ENCODE data around the gene FAM216B. TPM values are rescaled to one million over a fixed set of nuclear protein-coding genes. Genes with fewer than 3 reads are reported as not detected.

The FAM216B gene
- total RNA-seq = not detected

- Mint-ChIP-seq H3K27ac (no peak within 1 kb of the TSS), H3K27me3 (peaks cover 12 to 14% of the 10 kb centered on the region in 2 donors), H3K4me3 (no peak within 1 kb of the TSS), H3K9me3 (no peaks in the 10 kb centered on the region), H3K36me3 (no peaks in the 10 kb centered on the region), H3K4me1 (ENCODE audit: low read depth in 2 of 2) (no peaks in the 10 kb centered on the region)
- DNase-seq (ENCODE audit: low spot score) (no peak), ATAC-seq (no peak)
These were observed at the start of gene FAM216B for GRCh38 chr13:42781352-42781751. FAM216B (plus strand) TSS chr13:42781584; CDS start chr13:42784068, 2,484 bp downstream.

- no peaks in the 10 kb centered on the region for H3K4me1 Mint-ChIP-seq (ENCODE audit: low read depth in 2 of 2)
- H3K27ac Mint-ChIP-seq = no peak overlapping the region
- no peak for DNase-seq (ENCODE audit: low spot score)
- H3K4me3 Mint-ChIP-seq = no peak overlapping the region
- H3K36me3 Mint-ChIP-seq = no peaks in the 10 kb centered on the region
- peaks cover 5 to 7% of the 10 kb centered on the region in 2 donors for H3K27me3 Mint-ChIP-seq
- ATAC-seq = no peak
- no peaks in the 10 kb centered on the region for H3K9me3 Mint-ChIP-seq
These were observed 49.3 kb upstream of the FAM216B start for GRCh38 chr13:42732073-42732472.

- peaks cover 5 to 11% of the 10 kb centered on the region in 2 donors for H3K27me3 Mint-ChIP-seq
- no peak overlapping the region for H3K4me3 Mint-ChIP-seq
- H3K4me1 Mint-ChIP-seq (ENCODE audit: low read depth in 2 of 2) = no peaks in the 10 kb centered on the region
- ATAC-seq (no peak), DNase-seq (ENCODE audit: low spot score) (no peak)
- H3K9me3 Mint-ChIP-seq = no peaks in the 10 kb centered on the region
- no peaks in the 10 kb centered on the region for H3K36me3 Mint-ChIP-seq
- H3K27ac Mint-ChIP-seq = no peak overlapping the region
These were observed 48.3 kb upstream of the FAM216B start for GRCh38 chr13:42733046-42733445.

GRCh38 chr13:42735010-42735409 lies 46.4 kb upstream of the FAM216B start:
- no peaks in the 10 kb centered on the region for H3K9me3 Mint-ChIP-seq
- H3K27ac Mint-ChIP-seq = no peak overlapping the region
- peaks cover 2 to 7% of the 10 kb centered on the region in 2 donors for H3K27me3 Mint-ChIP-seq
- no peak for DNase-seq (ENCODE audit: low spot score)
- no peak for ATAC-seq
- H3K4me3 Mint-ChIP-seq = no peak overlapping the region
- H3K36me3 Mint-ChIP-seq = no peaks in the 10 kb centered on the region
- H3K4me1 Mint-ChIP-seq (ENCODE audit: low read depth in 2 of 2) = no peaks in the 10 kb centered on the region

GRCh38 chr13:42740753-42741152 lies 40.6 kb upstream of the FAM216B start:
- no peak for ATAC-seq
- Mint-ChIP-seq H3K9me3 (no peaks in the 10 kb centered on the region), H3K27ac (no peak overlapping the region), H3K4me1 (ENCODE audit: low read depth in 2 of 2) (no peaks in the 10 kb centered on the region), H3K27me3 (peaks cover 2 to 7% of the 10 kb centered on the region in 2 donors), H3K4me3 (no peak overlapping the region), H3K36me3 (no peaks in the 10 kb centered on the region)
- DNase-seq (ENCODE audit: low spot score) = no peak

- Mint-ChIP-seq H3K27me3 (peaks cover 0 to 7% of the 10 kb centered on the region in 2 donors), H3K4me3 (no peak overlapping the region), H3K4me1 (ENCODE audit: low read depth in 2 of 2) (no peaks in the 10 kb centered on the region), H3K27ac (no peak overlapping the region), H3K36me3 (no peaks in the 10 kb centered on the region), H3K9me3 (no peaks in the 10 kb centered on the region)
- ATAC-seq = no peak
- no peak for DNase-seq (ENCODE audit: low spot score)
These were observed 39.5 kb upstream of the FAM216B start for GRCh38 chr13:42741914-42742313.

- DNase-seq (ENCODE audit: low spot score) (no peak), ATAC-seq (no peak)
- Mint-ChIP-seq H3K4me1 (ENCODE audit: low read depth in 2 of 2) (peaks cover 0 to 3% of the 10 kb centered on the region in 2 donors), H3K9me3 (no peaks in the 10 kb centered on the region), H3K36me3 (no peaks in the 10 kb centered on the region), H3K27me3 (peaks cover 3 to 19% of the 10 kb centered on the region in 2 donors), H3K4me3 (no peak overlapping the region), H3K27ac (no peak overlapping the region)
These were observed 35.7 kb upstream of the FAM216B start for GRCh38 chr13:42745655-42746054.

- Mint-ChIP-seq H3K4me1 (ENCODE audit: low read depth in 2 of 2) (peaks cover 0 to 3% of the 10 kb centered on the region in 2 donors), H3K36me3 (no peaks in the 10 kb centered on the region), H3K9me3 (no peaks in the 10 kb centered on the region), H3K4me3 (no peak overlapping the region), H3K27ac (no peak overlapping the region), H3K27me3 (peaks cover 3 to 19% of the 10 kb centered on the region in 2 donors)
- no peak for DNase-seq (ENCODE audit: low spot score)
- no peak for ATAC-seq
These were observed 34.5 kb upstream of the FAM216B start for GRCh38 chr13:42746866-42747265.

- H3K9me3 Mint-ChIP-seq = no peaks in the 10 kb centered on the region
- no peaks in the 10 kb centered on the region for H3K36me3 Mint-ChIP-seq
- H3K27me3 Mint-ChIP-seq = peaks cover 3 to 19% of the 10 kb centered on the region in 2 donors
- no peak overlapping the region for H3K27ac Mint-ChIP-seq
- H3K4me3 Mint-ChIP-seq = no peak overlapping the region
- peaks cover 0 to 3% of the 10 kb centered on the region in 2 donors for H3K4me1 Mint-ChIP-seq (ENCODE audit: low read depth in 2 of 2)
- DNase-seq (ENCODE audit: low spot score) (no peak), ATAC-seq (no peak)
These were observed 33.9 kb upstream of the FAM216B start for GRCh38 chr13:42747399-42747873.

- no peak for ATAC-seq
- no peaks in the 10 kb centered on the region for H3K9me3 Mint-ChIP-seq
- peaks cover 0 to 3% of the 10 kb centered on the region in 2 donors for H3K4me1 Mint-ChIP-seq (ENCODE audit: low read depth in 2 of 2)
- no peak overlapping the region for H3K27ac Mint-ChIP-seq
- no peak for DNase-seq (ENCODE audit: low spot score)
- peaks cover 3 to 19% of the 10 kb centered on the region in 2 donors for H3K27me3 Mint-ChIP-seq
- no peaks in the 10 kb centered on the region for H3K36me3 Mint-ChIP-seq
- H3K4me3 Mint-ChIP-seq = no peak overlapping the region
These were observed 30.6 kb upstream of the FAM216B start for GRCh38 chr13:42750794-42751193.

- Mint-ChIP-seq H3K27me3 (peaks cover 5 to 23% of the 10 kb centered on the region in 2 donors), H3K4me3 (no peak overlapping the region), H3K4me1 (ENCODE audit: low read depth in 2 of 2) (peaks cover 0 to 3% of the 10 kb centered on the region in 2 donors), H3K36me3 (no peaks in the 10 kb centered on the region), H3K27ac (no peak overlapping the region), H3K9me3 (no peaks in the 10 kb centered on the region)
- DNase-seq (ENCODE audit: low spot score) (no peak), ATAC-seq (no peak)
These were observed 29.7 kb upstream of the FAM216B start for GRCh38 chr13:42751693-42752092.

GRCh38 chr13:42752731-42753130 lies 28.7 kb upstream of the FAM216B start:
- no peak overlapping the region for H3K4me3 Mint-ChIP-seq

GRCh38 chr13:42753697-42754096 lies 27.7 kb upstream of the FAM216B start:
- H3K4me1 Mint-ChIP-seq (ENCODE audit: low read depth in 2 of 2) = peaks cover 0 to 3% of the 10 kb centered on the region in 2 donors
- no peaks in the 10 kb centered on the region for H3K36me3 Mint-ChIP-seq
- no peak overlapping the region for H3K27ac Mint-ChIP-seq
- peaks cover 5 to 19% of the 10 kb centered on the region in 2 donors for H3K27me3 Mint-ChIP-seq
- no peak overlapping the region for H3K4me3 Mint-ChIP-seq
- DNase-seq (ENCODE audit: low spot score) = no peak
- H3K9me3 Mint-ChIP-seq = no peaks in the 10 kb centered on the region
- ATAC-seq = no peak

More at GRCh38 chr13:42752731-42753130, 28.7 kb upstream of the FAM216B start:
- Mint-ChIP-seq H3K9me3 (no peaks in the 10 kb centered on the region), H3K4me1 (ENCODE audit: low read depth in 2 of 2) (peaks cover 0 to 3% of the 10 kb centered on the region in 2 donors), H3K27ac (no peak overlapping the region), H3K36me3 (no peaks in the 10 kb centered on the region), H3K27me3 (peaks cover 5 to 23% of the 10 kb centered on the region in 2 donors)
- ATAC-seq = no peak
- no peak for DNase-seq (ENCODE audit: low spot score)

- Mint-ChIP-seq H3K4me1 (ENCODE audit: low read depth in 2 of 2) (no peaks in the 10 kb centered on the region), H3K36me3 (no peaks in the 10 kb centered on the region), H3K9me3 (no peaks in the 10 kb centered on the region), H3K4me3 (no peak overlapping the region), H3K27me3 (peaks cover 2 to 9% of the 10 kb centered on the region in 2 donors), H3K27ac (no peak overlapping the region)
- DNase-seq (ENCODE audit: low spot score) (no peak), ATAC-seq (no peak)
These were observed 26.4 kb upstream of the FAM216B start for GRCh38 chr13:42754801-42755510.
